ENCODE data around the gene C5orf58.

Gene C5orf58

GRCh38 chr5:170269579-170269978, 36.8 kb downstream of the C5orf58 start:
- no peaks in the 10 kb centered on the region for H3K36me3 ChIP-seq (ENCODE audit: control insufficient read depth, insufficient read depth, low read length)
- H3K27ac ChIP-seq (ENCODE audit: low read depth, low read length, severe bottlenecking) = no peak overlapping the region
- no peaks in the 10 kb centered on the region for H3K9me3 ChIP-seq (ENCODE audit: control insufficient read depth, low read length)
- H3K4me3 ChIP-seq (ENCODE audit: extremely low read depth, insufficient read depth, low read length, poor library complexity, severe bottlenecking) = no peak overlapping the region
- H3K4me1 ChIP-seq (ENCODE audit: control insufficient read depth, insufficient read depth, low read length, poor library complexity, severe bottlenecking) = peaks cover 10% of the 10 kb centered on the region
- 86 to 97% methylated on average over 5 of the region's 7 CpGs for WGBS, 2 experiments (ENCODE audit: insufficient coverage in 2 of 2)

GRCh38 chr5:170270293-170271069, 37.7 kb downstream of the C5orf58 start:
- no peaks in the 10 kb centered on the region for H3K36me3 ChIP-seq (ENCODE audit: control insufficient read depth, insufficient read depth, low read length)
- no peak overlapping the region for H3K27ac ChIP-seq (ENCODE audit: low read depth, low read length, severe bottlenecking)
- H3K4me1 ChIP-seq (ENCODE audit: control insufficient read depth, insufficient read depth, low read length, poor library complexity, severe bottlenecking) = peaks cover 10% of the 10 kb centered on the region
- H3K4me3 ChIP-seq (ENCODE audit: extremely low read depth, insufficient read depth, low read length, poor library complexity, severe bottlenecking) = no peak overlapping the region
- WGBS, 2 experiments (ENCODE audit: insufficient coverage in 2 of 2) = 87% methylated on average over 13 to 14 of the region's 15 CpGs
- H3K9me3 ChIP-seq (ENCODE audit: control insufficient read depth, low read length) = no peaks in the 10 kb centered on the region

- no peak overlapping the region for H3K27ac ChIP-seq (ENCODE audit: low read depth, low read length, severe bottlenecking)
- no peak overlapping the region for H3K4me3 ChIP-seq (ENCODE audit: extremely low read depth, insufficient read depth, low read length, poor library complexity, severe bottlenecking)
- peaks cover 7% of the 10 kb centered on the region for H3K4me1 ChIP-seq (ENCODE audit: control insufficient read depth, insufficient read depth, low read length, poor library complexity, severe bottlenecking)
- 48 to 65% methylated on average over 6 to 8 of the region's 8 CpGs for WGBS, 2 experiments (ENCODE audit: insufficient coverage in 2 of 2)
- no peaks in the 10 kb centered on the region for H3K36me3 ChIP-seq (ENCODE audit: control insufficient read depth, insufficient read depth, low read length)
- no peaks in the 10 kb centered on the region for H3K9me3 ChIP-seq (ENCODE audit: control insufficient read depth, low read length)
These were observed 41.4 kb downstream of the C5orf58 start for GRCh38 chr5:170273968-170274710.

- Histone ChIP-seq H3K4me3 (ENCODE audit: extremely low read depth, insufficient read depth, low read length, poor library complexity, severe bottlenecking) (no peak overlapping the region), H3K27ac (ENCODE audit: low read depth, low read length, severe bottlenecking) (no peak overlapping the region), H3K9me3 (ENCODE audit: control insufficient read depth, low read length) (no peaks in the 10 kb centered on the region), H3K4me1 (ENCODE audit: control insufficient read depth, insufficient read depth, low read length, poor library complexity, severe bottlenecking) (peaks cover 11% of the 10 kb centered on the region), H3K36me3 (ENCODE audit: control insufficient read depth, insufficient read depth, low read length) (no peaks in the 10 kb centered on the region)
- WGBS, 2 experiments (ENCODE audit: insufficient coverage in 2 of 2) = 92 to 98% methylated on average over 6 to 8 of the region's 8 CpGs
These were observed 42.7 kb downstream of the C5orf58 start for GRCh38 chr5:170275376-170275994.

- Histone ChIP-seq H3K4me1 (ENCODE audit: control insufficient read depth, insufficient read depth, low read length, poor library complexity, severe bottlenecking) (peaks cover 11% of the 10 kb centered on the region), H3K9me3 (ENCODE audit: control insufficient read depth, low read length) (no peaks in the 10 kb centered on the region), H3K36me3 (ENCODE audit: control insufficient read depth, insufficient read depth, low read length) (no peaks in the 10 kb centered on the region), H3K4me3 (ENCODE audit: extremely low read depth, insufficient read depth, low read length, poor library complexity, severe bottlenecking) (no peak overlapping the region), H3K27ac (ENCODE audit: low read depth, low read length, severe bottlenecking) (no peak overlapping the region)
- 88 to 100% methylated on average over 1 of the region's 2 CpGs for WGBS, 2 experiments (ENCODE audit: insufficient coverage in 2 of 2)
These were observed 43.4 kb downstream of the C5orf58 start for GRCh38 chr5:170276140-170276539.

GRCh38 chr5:170277867-170278281, 45.1 kb downstream of the C5orf58 start:
- no peak overlapping the region for H3K4me3 ChIP-seq (ENCODE audit: extremely low read depth, insufficient read depth, low read length, poor library complexity, severe bottlenecking)
- no peaks in the 10 kb centered on the region for H3K9me3 ChIP-seq (ENCODE audit: control insufficient read depth, low read length)
- H3K4me1 ChIP-seq (ENCODE audit: control insufficient read depth, insufficient read depth, low read length, poor library complexity, severe bottlenecking) = peaks cover 11% of the 10 kb centered on the region
- WGBS, 2 experiments (ENCODE audit: insufficient coverage in 2 of 2) = 53 to 70% methylated on average over 5 to 6 of the region's 6 CpGs
- H3K27ac ChIP-seq (ENCODE audit: low read depth, low read length, severe bottlenecking) = no peak overlapping the region
- H3K36me3 ChIP-seq (ENCODE audit: control insufficient read depth, insufficient read depth, low read length) = no peaks in the 10 kb centered on the region

GRCh38 chr5:170278611-170279458, 46.0 kb downstream of the C5orf58 start:
- whole genome bisulfite sequencing, 2 experiments (ENCODE audit: insufficient coverage in 2 of 2) = 43 to 57% methylated on average over 7 of the region's 9 CpGs
- Histone ChIP-seq H3K9me3 (ENCODE audit: control insufficient read depth, low read length) (no peaks in the 10 kb centered on the region), H3K4me1 (ENCODE audit: control insufficient read depth, insufficient read depth, low read length, poor library complexity, severe bottlenecking) (peaks cover 11% of the 10 kb centered on the region), H3K36me3 (ENCODE audit: control insufficient read depth, insufficient read depth, low read length) (no peaks in the 10 kb centered on the region), H3K4me3 (ENCODE audit: extremely low read depth, insufficient read depth, low read length, poor library complexity, severe bottlenecking) (no peak overlapping the region), H3K27ac (ENCODE audit: low read depth, low read length, severe bottlenecking) (no peak overlapping the region)

GRCh38 chr5:170279459-170279817, 46.7 kb downstream of the C5orf58 start:
- no peaks in the 10 kb centered on the region for H3K36me3 ChIP-seq (ENCODE audit: control insufficient read depth, insufficient read depth, low read length)
- peaks cover 11% of the 10 kb centered on the region for H3K4me1 ChIP-seq (ENCODE audit: control insufficient read depth, insufficient read depth, low read length, poor library complexity, severe bottlenecking)
- 87 to 100% methylated on average over 1 to 3 of the region's 4 CpGs for WGBS, 2 experiments (ENCODE audit: insufficient coverage in 2 of 2)
- H3K9me3 ChIP-seq (ENCODE audit: control insufficient read depth, low read length) = no peaks in the 10 kb centered on the region
- H3K4me3 ChIP-seq (ENCODE audit: extremely low read depth, insufficient read depth, low read length, poor library complexity, severe bottlenecking) = no peak overlapping the region
- H3K27ac ChIP-seq (ENCODE audit: low read depth, low read length, severe bottlenecking) = no peak overlapping the region

GRCh38 chr5:170280011-170280493, 47.3 kb downstream of the C5orf58 start:
- 34 to 40% methylated on average over 4 to 5 of the region's 6 CpGs for WGBS, 2 experiments (ENCODE audit: insufficient coverage in 2 of 2)

GRCh38 chr5:170283296-170283695, 50.5 kb downstream of the C5orf58 start:
- Histone ChIP-seq H3K27ac (ENCODE audit: low read depth, low read length, severe bottlenecking) (no peak overlapping the region), H3K9me3 (ENCODE audit: control insufficient read depth, low read length) (no peaks in the 10 kb centered on the region), H3K4me1 (ENCODE audit: control insufficient read depth, insufficient read depth, low read length, poor library complexity, severe bottlenecking) (peaks cover 11% of the 10 kb centered on the region), H3K4me3 (ENCODE audit: extremely low read depth, insufficient read depth, low read length, poor library complexity, severe bottlenecking) (no peak overlapping the region), H3K36me3 (ENCODE audit: control insufficient read depth, insufficient read depth, low read length) (peaks cover 3% of the 10 kb centered on the region)
- 83 to 91% methylated on average over 1 of the region's 1 CpG for WGBS, 2 experiments (ENCODE audit: insufficient coverage in 2 of 2)

More at GRCh38 chr5:170280011-170280493, 47.3 kb downstream of the C5orf58 start:
- Histone ChIP-seq H3K4me1 (ENCODE audit: control insufficient read depth, insufficient read depth, low read length, poor library complexity, severe bottlenecking) (peaks cover 11% of the 10 kb centered on the region), H3K9me3 (ENCODE audit: control insufficient read depth, low read length) (no peaks in the 10 kb centered on the region), H3K27ac (ENCODE audit: low read depth, low read length, severe bottlenecking) (no peak overlapping the region), H3K4me3 (ENCODE audit: extremely low read depth, insufficient read depth, low read length, poor library complexity, severe bottlenecking) (no peak overlapping the region), H3K36me3 (ENCODE audit: control insufficient read depth, insufficient read depth, low read length) (no peaks in the 10 kb centered on the region)

Data from mesodermal cell (in vitro differentiated cells).